ENCODE data around the gene SNAI3.

GRCh38 chr16:88680554-88681083 is 5.7 kb downstream of the SNAI3 start:
- TF ChIP-seq CTCF (IDR thresholded peaks at IDR 0.05): no peak
- TF ChIP-seq NFYB (CRISPR knock-in tag; conservative IDR thresholded peaks at IDR 0.05; ENCODE audit: low read depth): no peak
